BLaER1 (cell line): ENCODE results near the gene PI4KA.
"Not testable (repeated sequence)": the region's sequence is repeated elsewhere in the genome, so short reads cannot be mapped to it uniquely, and the experiment has no call there.

Source experiments
- H3K27ac ChIP-seq: shearing (Covaris generic); formaldehyde crosslinking; 2 replicates; pipeline ENCODE4 v1.8.1; 2022
- H3K27me3 ChIP-seq: shearing (Covaris generic); formaldehyde crosslinking; 2 replicates; pipeline ENCODE4 v1.8.1; 2022
- H3K36me3 ChIP-seq: shearing (Covaris generic); formaldehyde crosslinking; 2 replicates; pipeline ENCODE4 v1.8.1; 2022
- H3K4me1 ChIP-seq: shearing (Covaris generic); formaldehyde crosslinking; 2 replicates; pipeline ENCODE4 v1.8.1; 2022
- H3K4me2 ChIP-seq: shearing (Covaris generic); formaldehyde crosslinking; 2 replicates; pipeline ENCODE4 v1.8.1; 2022
- H3K4me3 ChIP-seq: shearing (Covaris generic); formaldehyde crosslinking; 2 replicates; pipeline ENCODE4 v1.8.1; 2022
- H3K9ac ChIP-seq: shearing (Covaris generic); formaldehyde crosslinking; 2 replicates; pipeline ENCODE4 v1.8.1; 2022
- H3K9me3 ChIP-seq: shearing (Covaris generic); formaldehyde crosslinking; 2 replicates; pipeline ENCODE4 v1.8.1; 2022
- H4K20me1 ChIP-seq: shearing (Covaris generic); formaldehyde crosslinking; 2 replicates; pipeline ENCODE4 v1.8.1; 2022
- Cebpa-rat ChIP-seq: shearing (Covaris generic); IDR thresholded peaks from 2 replicates; pipeline ENCODE4 v1.8.1; 2022

The PI4KA gene

DNA sequence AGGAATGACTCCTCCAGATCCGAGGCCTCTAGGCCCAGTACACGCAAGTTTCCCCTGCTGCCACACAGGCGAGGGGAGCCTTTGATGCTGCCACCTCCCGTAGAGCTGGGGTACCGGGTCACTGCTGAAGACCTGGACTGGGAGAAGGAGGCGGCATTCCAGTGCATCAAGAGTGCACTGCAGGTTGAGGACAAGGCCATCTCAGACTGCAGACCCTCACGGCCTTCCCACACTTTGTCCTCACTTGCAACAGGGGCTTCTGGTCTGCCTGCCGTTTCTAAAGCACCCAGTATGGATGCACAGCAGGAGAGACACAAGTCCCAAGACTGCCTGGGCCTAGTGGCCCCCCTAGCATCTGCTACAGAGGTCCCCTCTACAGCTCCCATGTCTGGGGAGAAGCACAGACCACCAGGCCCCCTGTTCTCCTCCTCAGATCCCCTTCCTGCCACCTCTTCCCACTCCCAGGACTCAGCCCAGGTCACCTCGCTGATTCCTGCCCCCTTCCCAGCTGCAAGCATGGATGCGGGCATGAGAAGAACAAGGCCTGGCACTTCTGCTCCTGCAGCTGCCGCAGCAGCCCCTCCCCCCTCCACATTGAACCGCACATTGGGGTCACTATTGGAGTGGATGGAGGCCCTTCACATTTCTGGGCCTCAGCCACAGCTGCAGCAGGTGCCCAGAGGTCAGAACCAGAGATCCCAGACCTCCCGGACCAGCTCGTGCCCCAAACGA is 167.9 kb downstream of the PI4KA start:
- not testable (repeated sequence) for H3K4me2 ChIP-seq, H3K27me3 ChIP-seq, H3K4me3 ChIP-seq, H3K27ac ChIP-seq, H3K9ac ChIP-seq, H3K36me3 ChIP-seq, H3K9me3 ChIP-seq, H4K20me1 ChIP-seq, H3K4me1 ChIP-seq

DNA sequence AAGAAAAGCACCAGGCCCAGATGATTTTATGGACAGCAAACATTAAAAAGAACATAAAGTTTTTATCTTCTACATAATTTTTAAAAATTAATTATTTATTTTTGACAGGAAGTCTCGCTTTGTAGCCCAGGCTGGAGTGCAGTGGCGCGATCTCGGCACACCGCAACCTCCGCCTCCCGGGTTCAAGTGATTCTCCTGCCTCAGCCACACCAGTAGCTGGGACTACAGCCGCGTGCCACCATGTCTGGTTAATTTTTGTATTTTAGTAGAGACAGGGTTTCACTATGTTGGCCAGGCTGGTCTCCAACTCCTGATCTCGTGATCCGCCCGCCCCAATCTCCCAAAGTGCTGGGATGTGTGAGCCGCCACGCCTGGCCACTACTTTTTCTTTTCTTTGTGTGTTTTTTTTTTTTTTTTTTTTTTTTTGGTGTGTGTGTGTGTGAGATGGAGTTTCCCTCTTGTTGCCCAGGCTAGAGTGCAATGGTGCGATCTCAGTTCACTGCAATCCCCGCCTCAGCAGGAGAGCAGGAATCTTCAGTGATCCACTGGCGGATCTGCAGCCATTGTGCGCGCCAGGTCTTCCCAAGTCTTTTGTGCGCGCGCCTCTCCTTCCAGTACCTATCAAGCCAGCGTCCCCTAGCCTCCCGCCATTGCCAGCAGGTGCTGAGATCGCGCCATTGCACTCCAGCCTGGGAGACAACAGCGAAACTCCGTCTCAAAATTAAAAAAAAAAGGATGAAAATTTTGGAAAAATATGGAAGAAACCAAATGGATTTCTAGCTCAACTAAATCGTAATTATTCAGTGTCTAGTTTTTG is 171.0 kb downstream of the PI4KA start:
- not testable (repeated sequence) for H4K20me1 ChIP-seq, H3K4me2 ChIP-seq, H3K4me3 ChIP-seq, H3K36me3 ChIP-seq, H3K27ac ChIP-seq, H3K4me1 ChIP-seq, H3K9ac ChIP-seq, H3K9me3 ChIP-seq, H3K27me3 ChIP-seq

DNA sequence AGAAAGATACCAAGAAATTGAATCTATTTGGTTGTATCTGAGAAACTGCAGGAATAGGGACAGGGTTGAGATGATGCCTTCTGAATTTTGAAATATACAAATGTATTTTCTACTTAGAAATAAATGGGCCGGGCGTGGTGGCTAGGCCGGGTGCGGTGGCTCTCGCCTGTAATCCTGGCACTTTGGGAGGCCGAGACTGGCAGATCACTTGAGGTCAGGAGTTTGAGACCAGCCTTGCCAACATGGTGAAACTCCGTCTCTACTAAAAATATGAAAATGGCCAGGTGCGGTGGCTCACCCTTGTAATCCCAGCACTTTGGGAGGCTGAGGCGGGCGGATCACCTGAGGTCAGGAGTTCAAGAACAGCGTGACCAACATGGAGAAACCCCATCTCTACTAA is 172.8 kb downstream of the PI4KA start:
- H3K27me3 ChIP-seq, H3K4me2 ChIP-seq, H3K36me3 ChIP-seq, H3K9me3 ChIP-seq, H3K27ac ChIP-seq, H3K4me3 ChIP-seq, H4K20me1 ChIP-seq, H3K4me1 ChIP-seq, H3K9ac ChIP-seq: not testable (repeated sequence)

GRCh38 chr22:20678792-20679435 is 179.7 kb downstream of the PI4KA start:
- H3K9me3 ChIP-seq, H3K9ac ChIP-seq: not testable (repeated sequence)

DNA sequence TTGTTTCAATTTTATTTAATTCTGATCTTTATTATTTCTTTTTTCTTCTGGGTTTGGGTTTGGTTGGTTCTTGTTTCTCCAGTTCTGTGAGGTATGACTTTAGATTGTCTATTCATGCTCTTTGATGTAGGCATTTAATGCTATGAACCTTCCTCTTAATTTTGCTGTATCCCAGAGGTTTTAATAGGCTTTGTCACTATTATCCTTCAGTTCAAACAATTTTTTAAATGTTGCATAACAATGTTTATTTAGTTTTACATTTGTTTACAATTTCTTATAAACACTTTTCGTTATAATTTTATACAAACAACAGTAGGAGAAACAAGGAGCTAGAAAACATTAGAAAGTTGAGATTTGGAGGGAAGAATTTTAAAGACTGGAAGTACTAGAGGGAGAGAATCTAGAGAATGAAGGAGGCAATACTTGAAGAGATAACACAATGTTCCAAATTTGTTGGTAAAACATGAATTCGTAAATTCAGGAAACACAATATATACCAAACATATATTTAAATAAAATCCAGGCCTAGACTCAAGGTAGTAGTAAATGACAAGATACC is 180.8 kb downstream of the PI4KA start:
- Histone ChIP-seq H3K4me2 (no peak overlapping the region), H3K27me3 (no peaks in the 10 kb centered on the region), H3K9me3 (0 out of 2 replicates have a peak, but pooled peaks cover 5% of the 10 kb centered on the region), H4K20me1 (no peaks in the 10 kb centered on the region), H3K9ac (no peak overlapping the region), H3K27ac (no peak overlapping the region), H3K4me3 (no peak overlapping the region), H3K4me1 (no peaks in the 10 kb centered on the region), H3K36me3 (no peaks in the 10 kb centered on the region)
- no peak for TF ChIP-seq Cebpa-rat

More at GRCh38 chr22:20678792-20679435, 179.7 kb downstream of the PI4KA start:
- not testable (repeated sequence) for H3K36me3 ChIP-seq, H3K27me3 ChIP-seq, H4K20me1 ChIP-seq, H3K4me2 ChIP-seq, H3K4me1 ChIP-seq, H3K27ac ChIP-seq, H3K4me3 ChIP-seq

DNA sequence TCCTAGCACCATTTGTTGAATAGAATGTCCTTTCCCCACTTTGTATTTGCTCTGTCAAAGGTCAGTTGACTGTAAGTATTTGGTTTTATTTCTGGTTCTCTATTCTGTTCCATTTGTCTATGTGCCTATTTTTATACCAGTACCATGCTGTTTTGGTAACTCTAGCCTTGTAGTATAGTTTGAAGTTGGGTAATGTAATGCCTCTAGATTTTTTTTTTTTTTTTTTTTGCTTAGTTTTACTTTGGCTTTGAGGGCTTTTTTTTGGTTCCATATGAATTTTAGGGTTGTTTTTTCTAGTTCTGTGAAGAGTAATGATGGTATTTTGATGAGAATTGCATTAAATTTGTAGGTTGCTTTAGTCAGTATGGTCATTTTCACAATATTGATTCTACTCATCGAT is 183.0 kb downstream of the PI4KA start:
- H3K9me3 ChIP-seq, H4K20me1 ChIP-seq, H3K27ac ChIP-seq, H3K9ac ChIP-seq, H3K4me1 ChIP-seq, H3K4me3 ChIP-seq, H3K27me3 ChIP-seq, H3K4me2 ChIP-seq, H3K36me3 ChIP-seq: not testable (repeated sequence)

- H4K20me1 ChIP-seq: no peaks in the 10 kb centered on the region
- no peak for TF ChIP-seq Cebpa-rat
- H3K4me2 ChIP-seq: no peak overlapping the region
- no peak overlapping the region for H3K4me3 ChIP-seq
- no peaks in the 10 kb centered on the region for H3K4me1 ChIP-seq
- peaks cover 7% of the 10 kb centered on the region; the same call in 1 of the 2 replicates for H3K27me3 ChIP-seq
- H3K9me3 ChIP-seq: 0 out of 2 replicates have a peak, but pooled peaks cover 5% of the 10 kb centered on the region
- H3K27ac ChIP-seq: no peak overlapping the region
- H3K9ac ChIP-seq: no peak overlapping the region
- no peaks in the 10 kb centered on the region for H3K36me3 ChIP-seq
Measured at GRCh38 chr22:20674998-20675397, 183.6 kb downstream of the PI4KA start.

- Histone ChIP-seq H3K27ac (no peak overlapping the region), H3K36me3 (no peaks in the 10 kb centered on the region), H3K4me3 (no peak overlapping the region), H3K9me3 (no peaks in the 10 kb centered on the region), H3K4me2 (no peak overlapping the region), H3K9ac (no peak overlapping the region), H3K4me1 (no peaks in the 10 kb centered on the region), H3K27me3 (peaks cover 7% of the 10 kb centered on the region; the same call in 1 of the 2 replicates), H4K20me1 (no peaks in the 10 kb centered on the region)
- no peak for TF ChIP-seq Cebpa-rat
Measured at GRCh38 chr22:20673295-20674195, 185.1 kb downstream of the PI4KA start.

GRCh38 chr22:20672732-20673131 is 185.9 kb downstream of the PI4KA start:
- Histone ChIP-seq H4K20me1 (no peaks in the 10 kb centered on the region), H3K4me3 (no peak overlapping the region), H3K9me3 (no peaks in the 10 kb centered on the region), H3K36me3 (no peaks in the 10 kb centered on the region), H3K4me2 (no peak overlapping the region), H3K9ac (no peak overlapping the region), H3K27me3 (peaks cover 7% of the 10 kb centered on the region; the same call in 1 of the 2 replicates), H3K4me1 (no peaks in the 10 kb centered on the region), H3K27ac (no peak overlapping the region)
- TF ChIP-seq Cebpa-rat: no peak
